K562 (cell line): Measurements from ENCODE around the gene SYNGR4. TPM values are rescaled to one million over a fixed set of nuclear protein-coding genes. Genes with fewer than 3 reads are reported as not detected.

Experiments used
- AFF1 ChIP-seq, 2 experiments: fragments of 450-650 bp; IDR thresholded peaks; 2 replicates each; pipeline ENCODE4 v1.6.1; 2018; ENCODE audit warnings: mild to moderate bottlenecking in 2 of 2, low read depth in 1 of 2; ENCODE audit not compliant: partially characterized antibody in 2 of 2
- BRCA1 ChIP-seq, 2 experiments: fragments of 450-650 bp in 1 of 2; sonication (generic) in 1 of 2; formaldehyde crosslinking in 1 of 2; IDR thresholded peaks; 2 replicates each; pipeline versions ENCODE4 v1.5.0 to v1.6.1; 2017 to 2020; ENCODE audit warnings: mild to moderate bottlenecking in 1 of 2, missing genetic modification reagents in 1 of 2
- CHD2 ChIP-seq: IDR thresholded peaks from 2 replicates; pipeline ENCODE4 v1.6.1; 2011; ENCODE audit warnings: low read depth, low read length
- CHD4 ChIP-seq: fragments of 200-600 bp; sonication (generic); IDR thresholded peaks from 3 replicates; pipeline ENCODE4 v1.6.1; 2012; ENCODE audit warnings: low read depth, mild to moderate bottlenecking, mixed read lengths, low read length, inconsistent platforms; ENCODE audit not compliant: insufficient read depth, insufficient replicate concordance, poor library complexity, severe bottlenecking
- GTF2A2 ChIP-seq: IDR thresholded peaks from 2 replicates; pipeline ENCODE4 v1.6.1; 2016; ENCODE audit warnings: mild to moderate bottlenecking, missing genetic modification characterization, missing compliant biosample characterization
- HLTF ChIP-seq: fragments of 450-650 bp; IDR thresholded peaks from 2 replicates; pipeline ENCODE4 v1.6.1; 2016
- MAZ ChIP-seq, 2 experiments: fragments of 450-650 bp in 1 of 2; sonication (generic) in 1 of 2; formaldehyde crosslinking; IDR thresholded peaks in 1 of 2; conservative IDR thresholded peaks in 1 of 2; 2 replicates each; pipeline versions ENCODE4 v1.4.0 to v1.5.0; 2020; ENCODE audit warnings: mild to moderate bottlenecking in 1 of 2, missing genetic modification reagents in 1 of 2
- NR3C1 ChIP-seq: sonication (generic); formaldehyde crosslinking; IDR thresholded peaks from 2 replicates; pipeline ENCODE4 v1.8.1; 2022; ENCODE audit warnings: missing genetic modification reagents
- NR4A1 ChIP-seq, 2 experiments: fragments of 250-450 bp in 1 of 2; fragments of 450-650 bp in 1 of 2; sonication (Bioruptor Pico) in 1 of 2; IDR thresholded peaks; 2 replicates each; pipeline versions ENCODE4 v1.4.0 to v1.6.1; 2016 to 2020; ENCODE audit warnings: mild to moderate bottlenecking in 2 of 2, missing compliant biosample characterization in 1 of 2, missing genetic modification characterization in 1 of 2, moderate library complexity in 1 of 2
- PRPF4 ChIP-seq: fragments of 200-400 bp; formaldehyde crosslinking; IDR thresholded peaks from one replicate; pipeline ENCODE4 v1.6.1; 2017; ENCODE audit warnings: low read length, low read depth, mild to moderate bottlenecking; ENCODE audit not compliant: insufficient read depth, poor library complexity, severe bottlenecking
- PTTG1 ChIP-seq: fragments of 450-650 bp; IDR thresholded peaks from 2 replicates; pipeline ENCODE4 v1.6.1; 2016; ENCODE audit warnings: low read depth, mild to moderate bottlenecking, missing genetic modification characterization, missing compliant biosample characterization
- PURB ChIP-seq: sonication (generic); formaldehyde crosslinking; IDR thresholded peaks from 2 replicates; pipeline ENCODE4 v1.9.0; 2021; ENCODE audit warnings: low read depth, mild to moderate bottlenecking, missing genetic modification reagents
- SFPQ ChIP-seq: fragments of 200-400 bp; formaldehyde crosslinking; IDR thresholded peaks from 2 replicates; pipeline ENCODE4 v1.6.1; 2017; ENCODE audit warnings: mild to moderate bottlenecking, low read depth, low read length, moderate library complexity
- SPI1 ChIP-seq: IDR thresholded peaks from 2 replicates; pipeline ENCODE4 v1.6.1; 2011; ENCODE audit warnings: low read depth, low read length, control low read depth, borderline replicate concordance
- TGIF2 ChIP-seq: sonication (generic); formaldehyde crosslinking; IDR thresholded peaks from 2 replicates; pipeline ENCODE4 v1.8.1; 2022; ENCODE audit warnings: mild to moderate bottlenecking, missing genetic modification reagents, moderate library complexity
- YY1 ChIP-seq, 3 experiments: IDR thresholded peaks; 2 replicates each; pipeline ENCODE4 v1.6.1; 2011; ENCODE audit warnings: low read length in 2 of 3, mild to moderate bottlenecking in 2 of 3, moderate library complexity in 2 of 3, borderline replicate concordance in 1 of 3, control low read depth in 1 of 3, low read depth in 1 of 3; ENCODE audit not compliant: insufficient read depth in 3 of 3, insufficient replicate concordance in 2 of 3, control insufficient read depth in 1 of 3, insufficient read length in 1 of 3; ENCODE audit errors: extremely low read depth in 1 of 3
- ZBTB17 ChIP-seq: fragments of 450-650 bp; formaldehyde crosslinking; IDR thresholded peaks from 2 replicates; pipeline ENCODE4 v1.4.0; 2020; ENCODE audit warnings: mild to moderate bottlenecking
- ZNF3 ChIP-seq: fragments of 250-450 bp; sonication (Bioruptor Pico); IDR thresholded peaks from 2 replicates; pipeline ENCODE4 v1.5.0; 2021; ENCODE audit warnings: mild to moderate bottlenecking, moderate library complexity
- ZNF561 ChIP-seq: fragments of 450-650 bp; formaldehyde crosslinking; conservative IDR thresholded peaks from 2 replicates; pipeline ENCODE4 v1.4.0; 2020; ENCODE audit warnings: mild to moderate bottlenecking, moderate library complexity
- ZNF644 ChIP-seq: fragments of 200-800 bp; sonication (Bioruptor generic); IDR thresholded peaks from 2 replicates; pipeline ENCODE4 v1.6.1; 2016; ENCODE audit warnings: low read depth, missing genetic modification characterization, missing compliant biosample characterization
- polyA plus RNA-seq, 8 experiments: library from polyadenylated mRNA; depleted of rRNA in 4 of 8; stranded (reverse) in 5 of 8; unstranded in 3 of 8; fragments of >200 nt; fragmentation: Nextera tagmentation in 2 of 8; fragmentation: Illumina TruSeq in 1 of 8; extraction: Ambion mirVana in 2 of 8; extraction: Trizol in 1 of 8; gene quantifications; 2 replicates each; pipeline versions ENCODE4 v1.2.1 to v1.2.3, GENCODE V29; 2011 to 2014; ENCODE audit warnings: inconsistent platforms in 1 of 8, missing spikeins in 1 of 8
- total RNA-seq, 7 experiments: library from RNA; depleted of rRNA in 6 of 7; stranded (reverse); fragments of >200 nt in 6 of 7; fragmentation: Illumina TruSeq in 2 of 7; extraction: Trizol in 2 of 7; gene quantifications; 2 replicates each; pipeline versions ENCODE4 v1.2.1 to v1.2.3, GENCODE V29; 2011 to 2021; ENCODE audit warnings: low replicate concordance in 1 of 7

Gene SYNGR4
- total and polyA plus RNA-seq, 9 of the 15 experiments (the other 6 are each of a cell fraction or from before 2014, with no cell fraction given) = 0.07 to 0.14 TPM; not detected in 7

- TF ChIP-seq BRCA1 (IDR thresholded peaks at IDR 0.05) (no peak), BRCA1 (CRISPR knock-in tag; IDR thresholded peaks at IDR 0.05) (no peak), NR4A1 (CRISPR knock-in tag; IDR thresholded peaks at IDR 0.05) (no peak), NR4A1 (tag; IDR thresholded peaks at IDR 0.05) (no peak), HLTF (no peak), PRPF4 (no peak), MAZ (CRISPR knock-in tag; conservative IDR thresholded peaks at IDR 0.05 in 1 of 2, IDR thresholded peaks at IDR 0.05 in 1 of 2) (peak; percentile 67 to 86; a peak in 3 of 4 replicates), SPI1 (no peak), CHD4 (no peak), ZNF644 (tag) (no peak), NR3C1 (CRISPR knock-in tag) (no peak), PURB (CRISPR knock-in tag) (no peak), ZNF561 (CRISPR knock-in tag) (no peak), CHD2 (no peak; the same call in 1 of the 2 replicates), GTF2A2 (tag) (no peak), TGIF2 (CRISPR knock-in tag) (no peak), ZNF3 (CRISPR knock-in tag) (no peak), YY1 (IDR thresholded peaks at IDR 0.05; ENCODE audit: borderline replicate concordance in 1 of 3, control insufficient read depth in 1 of 3, extremely low read depth in 1 of 3, insufficient read depth in 3 of 3, insufficient read length in 1 of 3, insufficient replicate concordance in 2 of 3, low read depth in 1 of 3, low read length in 2 of 3) (peak in 2 of 3 experiments; percentile 42 to 48), PTTG1 (tag) (no peak), ZBTB17 (CRISPR knock-in tag) (peak; percentile 59; the same call in 1 of the 2 replicates), AFF1 (IDR thresholded peaks at IDR 0.05; ENCODE audit: low read depth in 1 of 2, partially characterized antibody in 2 of 2) (no peak), SFPQ (no peak)
Measured at GRCh38 chr19:48363810-48364597, at the start of gene SYNGR4, which contains the start of gene TMEM143 (continued).
